Epidermal melanocyte (primary cell): ENCODE measurements around the gene CEL.
A peak's percentile ranks its signal among the peaks of the same experiment; 100 is the strongest.
"Not testable (repeated sequence)": the region's sequence is repeated elsewhere in the genome, so short reads cannot be mapped to it uniquely, and the experiment has no call there.

ENCODE experiments used
- DNase-seq: peaks from one replicate; pipeline ENCODE4 v3.0.0; 2011; ENCODE audit warnings: low spot score; ENCODE audit not compliant: insufficient read length

CEL gene

GRCh38 chr9:133046900-133047295 lies 14.9 kb upstream of the CEL start:
- DNase-seq, result no peak

- no peak for DNase-seq
Measured at GRCh38 chr9:133048595-133048994, 13.2 kb upstream of the CEL start.

GRCh38 chr9:133049043-133049442 lies 12.7 kb upstream of the CEL start:
- DNase-seq, result no peak

- DNase-seq, result no peak
Measured at GRCh38 chr9:133050142-133050541, 11.6 kb upstream of the CEL start.

- DNase-seq, result no peak
Measured at GRCh38 chr9:133050781-133051180, 11.0 kb upstream of the CEL start.

- no peak for DNase-seq
Measured at GRCh38 chr9:133051281-133051900, 10.4 kb upstream of the CEL start.

- no peak for DNase-seq
Measured at GRCh38 chr9:133051966-133052539, 9.7 kb upstream of the CEL start.

- no peak for DNase-seq
Measured at GRCh38 chr9:133054194-133054890, 7.4 kb upstream of the CEL start.

GRCh38 chr9:133054966-133055365 lies 6.8 kb upstream of the CEL start:
- DNase-seq, result peak; percentile 96

GRCh38 chr9:133055788-133056420 lies 5.9 kb upstream of the CEL start:
- DNase-seq, result no peak

- DNase-seq, result no peak
Measured at GRCh38 chr9:133056533-133056932, 5.2 kb upstream of the CEL start.

- no peak for DNase-seq
Measured at GRCh38 chr9:133057006-133057405, 4.8 kb upstream of the CEL start.

GRCh38 chr9:133057553-133057952 lies 4.2 kb upstream of the CEL start:
- no peak for DNase-seq

GRCh38 chr9:133058071-133058470 lies 3.7 kb upstream of the CEL start:
- DNase-seq, result no peak

GRCh38 chr9:133058550-133059320 lies 3.0 kb upstream of the CEL start:
- DNase-seq, result no peak

GRCh38 chr9:133059623-133060022 lies 2.2 kb upstream of the CEL start:
- DNase-seq, result no peak

- DNase-seq, result no peak
Measured at GRCh38 chr9:133060417-133060841, 1.4 kb upstream of the CEL start.

GRCh38 chr9:133061019-133061763 lies 590 bp upstream of the CEL start:
- DNase-seq, result not testable (repeated sequence)

- not testable (repeated sequence) for DNase-seq
Measured at GRCh38 chr9:133062569-133062968, 788 bp downstream of the CEL start.

GRCh38 chr9:133063159-133063499 lies 1.3 kb downstream of the CEL start:
- no peak for DNase-seq
